GM23248 (cell line): ENCODE measurements around the gene FAM83E. TPM values are rescaled to one million over a fixed set of nuclear protein-coding genes. Genes with fewer than 3 reads are reported as not detected.

Experiments used
- DNase-seq: peaks from one replicate; pipeline ENCODE4 v3.0.0-alpha.2; 2015
- H2AFZ ChIP-seq: fragments of 200-600 bp; sonication (generic); 2 replicates; pipeline ENCODE4 v1.6.1; 2016; ENCODE audit warnings: antibody characterized with exemption
- H3F3A ChIP-seq: fragments of 200-600 bp; sonication (generic); 2 replicates; pipeline ENCODE4 v1.6.1; 2016; ENCODE audit warnings: mild to moderate bottlenecking, antibody characterized with exemption, mixed run types; ENCODE audit not compliant: insufficient read depth
- H3K27ac ChIP-seq: fragments of 200-600 bp; sonication (generic); 2 replicates; pipeline ENCODE4 v1.5.1; 2016; ENCODE audit warnings: mild to moderate bottlenecking
- H3K27me3 ChIP-seq: fragments of 200-600 bp; sonication (generic); replicated peaks from 2 replicates; pipeline ENCODE4 v1.6.1; 2016; ENCODE audit warnings: mild to moderate bottlenecking; ENCODE audit not compliant: insufficient read depth
- H3K36me3 ChIP-seq: fragments of 200-600 bp; sonication (generic); 2 replicates; pipeline ENCODE4 v1.6.1; 2016; ENCODE audit warnings: low read depth, mild to moderate bottlenecking
- H3K4me1 ChIP-seq: fragments of 200-600 bp; sonication (generic); 2 replicates; pipeline ENCODE4 v1.6.1; 2016; ENCODE audit warnings: mild to moderate bottlenecking; ENCODE audit not compliant: insufficient read depth
- H3K4me2 ChIP-seq: fragments of 200-600 bp; sonication (generic); one replicate; pipeline ENCODE4 v1.6.1; 2016; ENCODE audit warnings: mild to moderate bottlenecking; ENCODE audit not compliant: unreplicated experiment
- H3K4me3 ChIP-seq: fragments of 200-600 bp; sonication (generic); 2 replicates; pipeline ENCODE4 v1.5.1; 2016; ENCODE audit warnings: mild to moderate bottlenecking
- H3K79me2 ChIP-seq: fragments of 200-600 bp; sonication (generic); 2 replicates; pipeline ENCODE4 v1.6.1; 2016; ENCODE audit warnings: mild to moderate bottlenecking; ENCODE audit not compliant: insufficient read depth
- H3K9ac ChIP-seq: fragments of 200-600 bp; sonication (generic); 2 replicates; pipeline ENCODE4 v1.6.1; 2016; ENCODE audit warnings: mild to moderate bottlenecking
- H3K9me2 ChIP-seq: fragments of 200-600 bp; sonication (generic); 2 replicates; pipeline ENCODE4 v1.6.1; 2016; ENCODE audit warnings: mixed run types, mild to moderate bottlenecking, moderate library complexity; ENCODE audit not compliant: insufficient read depth
- H3K9me3 ChIP-seq: fragments of 200-600 bp; sonication (generic); one replicate; pipeline ENCODE4 v1.6.1; 2017; ENCODE audit warnings: low read depth
- H4K20me1 ChIP-seq: fragments of 200-600 bp; sonication (generic); 2 replicates; pipeline ENCODE4 v1.6.0; 2016; ENCODE audit not compliant: insufficient read depth
- EZH2 ChIP-seq: fragments of 200-600 bp; sonication (generic); IDR thresholded peaks from 2 replicates; pipeline ENCODE4 v1.6.1; 2018; ENCODE audit warnings: antibody characterized with exemption, mild to moderate bottlenecking; ENCODE audit not compliant: insufficient read depth, poor library complexity, severe bottlenecking
- EZH2phosphoT487 ChIP-seq: fragments of 200-600 bp; sonication (generic); IDR thresholded peaks from 2 replicates; pipeline ENCODE4 v1.6.1; 2018; ENCODE audit warnings: antibody characterized with exemption, moderate library complexity, mild to moderate bottlenecking, low read depth; ENCODE audit not compliant: insufficient read depth
- WGBS, 2 experiments: methylation state at CpG; one replicate each; pipeline ENCODE4 v1.1.6; 2015 to 2017; ENCODE audit warnings: low lambda C conversion rate in 2 of 2, low coverage in 1 of 2; ENCODE audit errors: missing lambda C conversion rate in 2 of 2; 5-methylcytosine and 5-hydroxymethylcytosine counted together
- in situ Hi-C: fragments of 300-500 bp; cut with MboI; formaldehyde crosslinking; loops from 2 replicates; pipeline ENCODE4 v1.15.0; 2020
- polyA plus RNA-seq: library from polyadenylated mRNA; unstranded; fragments of >200 nt; fragmentation: Nextera tagmentation; extraction: Ambion mirVana; gene quantifications from 2 replicates; pipeline ENCODE4 v1.2.1, GENCODE V29; 2016
- total RNA-seq: library from RNA; depleted of rRNA; stranded (reverse); fragments of >200 nt; shearing (Covaris generic); gene quantifications from 2 replicates; pipeline ENCODE4 v1.2.3, GENCODE V29; 2014

Gene FAM83E
- total and polyA plus RNA-seq, 2 experiments from 2014 or later = not detected

DNA sequence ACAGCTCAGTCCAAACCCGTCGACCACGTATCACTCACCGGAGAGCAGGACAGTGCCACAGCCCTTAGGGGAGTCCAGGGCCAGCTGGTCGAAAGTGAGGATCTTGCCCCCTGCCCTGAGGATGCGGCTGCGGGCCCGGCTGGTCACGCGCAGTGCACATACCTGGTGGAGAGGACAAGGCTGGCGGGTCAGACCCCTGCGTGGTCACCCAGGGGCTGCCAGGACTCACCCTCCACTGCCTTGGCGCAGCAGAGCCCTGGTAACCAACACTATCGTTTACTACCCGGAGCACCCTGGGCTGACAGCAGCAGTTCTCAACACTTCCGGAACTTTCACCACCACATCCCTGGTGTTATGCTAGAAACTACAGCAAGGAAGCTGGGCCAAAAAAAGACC lies 1.2 kb upstream of the FAM83E start:
- Histone ChIP-seq H3K9ac (peak overlapping the region; percentile 98), H3K4me3 (no peak overlapping the region), H3K79me2 (peaks cover 49% of the 10 kb centered on the region), H3K27ac (no peak overlapping the region), H4K20me1 (peaks cover 12% of the 10 kb centered on the region; the same call in 1 of the 2 replicates), H3F3A (peaks cover 20% of the 10 kb centered on the region; the same call in 1 of the 2 replicates), H3K36me3 (peaks cover 21% of the 10 kb centered on the region), H3K27me3 (no peaks in the 10 kb centered on the region), H3K9me3 (no peaks in the 10 kb centered on the region), H2AFZ (no peak overlapping the region), H3K4me1 (peaks cover 19% of the 10 kb centered on the region), H3K9me2 (no peaks in the 10 kb centered on the region), H3K4me2 (no peak overlapping the region)
- no peak for TF ChIP-seq EZH2phosphoT487
- no peak for TF ChIP-seq EZH2
- in situ Hi-C loops = no loop called here
- no peak for DNase-seq
- 78 to 87% methylated on average over 13 to 16 of the region's 16 CpGs for WGBS, 2 experiments

DNA sequence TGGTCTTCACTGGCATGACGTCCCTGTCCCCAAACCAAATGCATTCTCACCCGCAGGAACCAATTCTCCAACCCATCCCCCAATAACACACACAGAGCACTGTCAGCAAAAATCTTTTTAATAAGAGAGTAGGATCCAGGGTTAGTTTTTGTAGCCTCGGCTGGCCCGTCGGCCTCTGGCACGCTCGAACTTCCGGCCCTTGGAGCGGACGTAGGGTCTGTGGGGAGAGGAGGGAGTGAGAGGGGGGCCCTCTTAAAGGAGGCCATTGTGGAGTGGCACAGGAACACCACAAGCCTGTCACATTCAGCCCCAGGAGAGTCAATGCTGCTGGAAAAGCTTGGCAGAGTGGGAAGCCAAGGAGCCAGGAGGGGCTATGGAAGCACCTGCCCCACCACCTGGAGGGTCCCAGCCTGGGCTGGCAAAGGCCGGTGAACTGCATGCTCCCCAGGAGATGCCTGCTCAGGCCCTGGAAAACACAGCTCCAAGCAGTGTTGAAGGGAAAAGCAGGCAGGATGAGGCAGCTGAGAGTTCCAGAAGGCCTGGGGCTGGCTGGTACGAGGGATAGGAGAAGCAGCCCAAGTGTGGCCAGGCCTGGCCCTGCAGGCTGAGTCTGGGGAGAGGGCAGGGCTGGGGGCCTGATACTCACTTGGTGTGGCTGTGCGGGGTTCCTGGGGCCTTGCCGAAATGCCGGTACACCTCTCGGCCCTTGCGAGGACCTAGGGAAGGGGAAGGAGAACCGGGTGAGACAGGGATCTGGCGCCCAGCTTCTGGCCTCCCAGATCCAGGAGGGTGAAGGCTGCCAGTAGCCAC lies 560 bp upstream of the FAM83E start:
- Histone ChIP-seq H3K9ac (no peak overlapping the region), H2AFZ (no peak overlapping the region), H3K27ac (no peak overlapping the region), H3K4me1 (peaks cover 19% of the 10 kb centered on the region), H4K20me1 (peaks cover 12% of the 10 kb centered on the region; the same call in 1 of the 2 replicates), H3K9me3 (no peaks in the 10 kb centered on the region), H3K9me2 (no peaks in the 10 kb centered on the region), H3K27me3 (no peaks in the 10 kb centered on the region), H3F3A (peaks cover 20% of the 10 kb centered on the region; the same call in 1 of the 2 replicates), H3K4me3 (no peak overlapping the region), H3K4me2 (no peak overlapping the region), H3K36me3 (peaks cover 21% of the 10 kb centered on the region), H3K79me2 (peaks cover 43% of the 10 kb centered on the region)
- no peak for TF ChIP-seq EZH2phosphoT487
- no peak for TF ChIP-seq EZH2
- in situ Hi-C loops = no loop called here
- WGBS, 2 experiments = 79 to 85% methylated on average over 19 of the region's 19 CpGs
- DNase-seq = no peak

GRCh38 chr19:48613852-48614435 lies 932 bp downstream of the FAM83E start:
- 55 to 67% methylated on average over 13 of the region's 13 CpGs for WGBS, 2 experiments
- Histone ChIP-seq H2AFZ (no peak overlapping the region), H3K79me2 (peaks cover 33% of the 10 kb centered on the region), H3K9me2 (no peaks in the 10 kb centered on the region), H4K20me1 (peaks cover 12% of the 10 kb centered on the region; the same call in 1 of the 2 replicates), H3F3A (peaks cover 20% of the 10 kb centered on the region; the same call in 1 of the 2 replicates), H3K4me1 (peaks cover 14% of the 10 kb centered on the region), H3K4me2 (no peak overlapping the region), H3K27me3 (no peaks in the 10 kb centered on the region), H3K4me3 (no peak overlapping the region), H3K9ac (no peak overlapping the region), H3K9me3 (no peaks in the 10 kb centered on the region), H3K27ac (no peak overlapping the region), H3K36me3 (peaks cover 21% of the 10 kb centered on the region)
- in situ Hi-C loops = no loop called here
- TF ChIP-seq EZH2 = no peak
- no peak for TF ChIP-seq EZH2phosphoT487
- peak; percentile 26 for DNase-seq

- Histone ChIP-seq H3K4me3 (no peak overlapping the region), H3K9ac (no peak overlapping the region), H3K36me3 (peaks cover 21% of the 10 kb centered on the region), H3K9me2 (no peaks in the 10 kb centered on the region), H3K27me3 (no peaks in the 10 kb centered on the region), H3K4me1 (peaks cover 14% of the 10 kb centered on the region), H3K4me2 (no peak overlapping the region), H3K9me3 (no peaks in the 10 kb centered on the region), H3F3A (peaks cover 20% of the 10 kb centered on the region; the same call in 1 of the 2 replicates), H3K79me2 (peaks cover 26% of the 10 kb centered on the region), H2AFZ (no peak overlapping the region), H4K20me1 (peaks cover 12% of the 10 kb centered on the region; the same call in 1 of the 2 replicates), H3K27ac (no peak overlapping the region)
- WGBS, 2 experiments = 80 to 85% methylated on average over 37 to 38 of the region's 39 CpGs
- no peak for TF ChIP-seq EZH2phosphoT487
- TF ChIP-seq EZH2 = no peak
- no peak for DNase-seq
- in situ Hi-C loops = no loop called here
Measured at GRCh38 chr19:48613024-48613851, 1.6 kb downstream of the FAM83E start.
